ENCODE measurements around the gene ADRB1. TPM values are rescaled to one million over a fixed set of nuclear protein-coding genes. Genes with fewer than 3 reads are reported as not detected.

The ADRB1 gene
- total and polyA plus RNA-seq, 4 donors, result 6.6 to 21.4 (median 7.9) TPM

DNA sequence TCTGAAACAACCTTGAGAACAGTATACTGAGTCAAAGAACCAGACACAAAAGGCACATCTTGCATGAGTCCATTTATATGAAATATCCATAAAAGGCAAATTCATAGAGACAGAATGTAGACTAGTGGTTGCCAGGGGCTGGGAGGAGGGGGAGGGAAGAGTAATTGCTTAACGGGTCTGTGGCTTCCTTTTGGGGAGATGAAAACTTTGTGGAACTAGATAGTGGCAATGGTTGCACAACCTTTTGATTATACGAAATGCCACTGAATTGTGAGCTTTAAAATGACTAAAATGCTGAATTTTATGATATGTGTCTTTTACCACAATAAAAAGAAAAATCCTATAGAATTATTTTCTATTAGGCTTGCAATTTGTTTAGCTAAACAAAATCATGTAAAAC, 16.8 kb downstream of the ADRB1 start:
- ATAC-seq (ENCODE audit: insufficient read depth, low FRiP score), result no peak
- no peak for DNase-seq
- no peak overlapping the region for H3K9ac ChIP-seq (ENCODE audit: insufficient read depth in 1 of 2, low read length in 2 of 2)
- no peaks in the 10 kb centered on the region for H3K9me3 ChIP-seq (ENCODE audit: control insufficient read depth in 4 of 4, insufficient read depth in 3 of 4, low read length in 3 of 4)
- H3K4me1 ChIP-seq (ENCODE audit: control insufficient read depth in 5 of 5, insufficient read depth in 5 of 5, low read length in 5 of 5), result peaks cover 0 to 3% (median 0%) of the 10 kb centered on the region in 5 donors
- no peak overlapping the region for H3K27ac ChIP-seq (ENCODE audit: low read depth in 1 of 2, low read length in 1 of 2)
- H3K36me3 ChIP-seq (ENCODE audit: control insufficient read depth in 4 of 4, insufficient read depth in 4 of 4, low read length in 4 of 4), result no peaks in the 10 kb centered on the region
- no peaks in the 10 kb centered on the region for H3K27me3 ChIP-seq (ENCODE audit: control insufficient read depth in 3 of 3, insufficient read depth in 3 of 3, low read length in 2 of 3)
- TF ChIP-seq, protein P1, sequence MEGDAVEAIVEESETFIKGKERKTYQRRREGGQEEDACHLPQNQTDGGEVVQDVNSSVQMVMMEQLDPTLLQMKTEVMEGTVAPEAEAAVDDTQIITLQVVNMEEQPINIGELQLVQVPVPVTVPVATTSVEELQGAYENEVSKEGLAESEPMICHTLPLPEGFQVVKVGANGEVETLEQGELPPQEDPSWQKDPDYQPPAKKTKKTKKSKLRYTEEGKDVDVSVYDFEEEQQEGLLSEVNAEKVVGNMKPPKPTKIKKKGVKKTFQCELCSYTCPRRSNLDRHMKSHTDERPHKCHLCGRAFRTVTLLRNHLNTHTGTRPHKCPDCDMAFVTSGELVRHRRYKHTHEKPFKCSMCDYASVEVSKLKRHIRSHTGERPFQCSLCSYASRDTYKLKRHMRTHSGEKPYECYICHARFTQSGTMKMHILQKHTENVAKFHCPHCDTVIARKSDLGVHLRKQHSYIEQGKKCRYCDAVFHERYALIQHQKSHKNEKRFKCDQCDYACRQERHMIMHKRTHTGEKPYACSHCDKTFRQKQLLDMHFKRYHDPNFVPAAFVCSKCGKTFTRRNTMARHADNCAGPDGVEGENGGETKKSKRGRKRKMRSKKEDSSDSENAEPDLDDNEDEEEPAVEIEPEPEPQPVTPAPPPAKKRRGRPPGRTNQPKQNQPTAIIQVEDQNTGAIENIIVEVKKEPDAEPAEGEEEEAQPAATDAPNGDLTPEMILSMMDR (IDR thresholded peaks at IDR 0.05; ENCODE audit: control extremely low read depth, extremely low read depth), result no peak
- 18 to 52% methylated on average over 2 of the region's 2 CpGs for WGBS, 2 donors
- no peak overlapping the region for H3K4me3 ChIP-seq

GRCh38 chr10:114061148-114061547, 17.5 kb downstream of the ADRB1 start:
- no peaks in the 10 kb centered on the region for H3K9me3 ChIP-seq (ENCODE audit: control insufficient read depth in 4 of 4, insufficient read depth in 3 of 4, low read length in 3 of 4)
- TF ChIP-seq, protein P1 (IDR thresholded peaks at IDR 0.05; ENCODE audit: control extremely low read depth, extremely low read depth), result no peak
- H3K4me1 ChIP-seq (ENCODE audit: control insufficient read depth in 5 of 5, insufficient read depth in 5 of 5, low read length in 5 of 5), result peaks cover 0 to 3% (median 0%) of the 10 kb centered on the region in 5 donors
- no peak for ATAC-seq (ENCODE audit: insufficient read depth, low FRiP score)
- H3K9ac ChIP-seq (ENCODE audit: insufficient read depth in 1 of 2, low read length in 2 of 2), result no peak overlapping the region
- H3K27me3 ChIP-seq (ENCODE audit: control insufficient read depth in 3 of 3, insufficient read depth in 3 of 3, low read length in 2 of 3), result no peaks in the 10 kb centered on the region
- DNase-seq, result no peak
- no peaks in the 10 kb centered on the region for H3K36me3 ChIP-seq (ENCODE audit: control insufficient read depth in 4 of 4, insufficient read depth in 4 of 4, low read length in 4 of 4)
- no peak overlapping the region for H3K27ac ChIP-seq (ENCODE audit: low read depth in 1 of 2, low read length in 1 of 2)
- no peak overlapping the region for H3K4me3 ChIP-seq
- WGBS, 2 donors, result 59 to 75% methylated on average over 6 of the region's 6 CpGs

DNA sequence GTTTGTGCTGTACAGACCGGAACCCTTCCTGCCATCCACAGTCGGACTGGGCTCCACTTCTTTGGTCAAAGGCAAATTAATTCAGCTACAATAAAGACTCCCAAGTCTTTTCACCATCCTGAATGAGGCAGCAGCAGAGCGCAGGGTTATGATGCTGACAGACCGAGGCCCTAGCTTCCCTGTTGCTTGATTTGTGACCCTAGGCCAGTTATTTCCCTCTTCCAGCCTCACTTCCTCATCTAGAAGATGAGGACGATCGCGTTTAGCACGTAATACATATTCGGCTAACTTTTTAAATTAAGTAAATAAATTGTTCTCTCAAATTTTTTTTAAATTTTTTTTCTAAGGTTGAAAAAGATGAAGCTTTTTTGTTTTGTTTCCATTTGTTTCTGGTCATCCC, 18.1 kb downstream of the ADRB1 start:
- no peaks in the 10 kb centered on the region for H3K36me3 ChIP-seq (ENCODE audit: control insufficient read depth in 4 of 4, insufficient read depth in 4 of 4, low read length in 4 of 4)
- H3K4me1 ChIP-seq (ENCODE audit: control insufficient read depth in 5 of 5, insufficient read depth in 5 of 5, low read length in 5 of 5), result peaks cover 0 to 3% (median 0%) of the 10 kb centered on the region in 5 donors
- TF ChIP-seq, protein P1 (IDR thresholded peaks at IDR 0.05; ENCODE audit: control extremely low read depth, extremely low read depth), result no peak
- H3K27ac ChIP-seq (ENCODE audit: low read depth in 1 of 2, low read length in 1 of 2), result no peak overlapping the region
- no peaks in the 10 kb centered on the region for H3K27me3 ChIP-seq (ENCODE audit: control insufficient read depth in 3 of 3, insufficient read depth in 3 of 3, low read length in 2 of 3)
- DNase-seq (no peak), ATAC-seq (ENCODE audit: insufficient read depth, low FRiP score) (no peak)
- no peak overlapping the region for H3K9ac ChIP-seq (ENCODE audit: insufficient read depth in 1 of 2, low read length in 2 of 2)
- no peaks in the 10 kb centered on the region for H3K9me3 ChIP-seq (ENCODE audit: control insufficient read depth in 4 of 4, insufficient read depth in 3 of 4, low read length in 3 of 4)
- WGBS, 2 donors, result 48 to 83% methylated on average over 9 of the region's 9 CpGs
- H3K4me3 ChIP-seq, result no peak overlapping the region
